NCI-H146 treated with DMSO at 0.1 percent for 48 hours (cell line): ENCODE results near the gene RER1.

Experiments
- DNase-seq: peaks from one replicate; lab custom pipeline; 2025; ENCODE audit not compliant: unreplicated experiment; lab: John Stamatoyannopoulos, UW

Gene RER1

GRCh38 chr1:2442661-2443060 is 51.0 kb downstream of the RER1 start:
- DNase-seq, result no peak

GRCh38 chr1:2443277-2444137 is 51.9 kb downstream of the RER1 start:
- DNase-seq, result no peak

GRCh38 chr1:2444138-2444591 is 52.5 kb downstream of the RER1 start:
- no peak for DNase-seq

DNA sequence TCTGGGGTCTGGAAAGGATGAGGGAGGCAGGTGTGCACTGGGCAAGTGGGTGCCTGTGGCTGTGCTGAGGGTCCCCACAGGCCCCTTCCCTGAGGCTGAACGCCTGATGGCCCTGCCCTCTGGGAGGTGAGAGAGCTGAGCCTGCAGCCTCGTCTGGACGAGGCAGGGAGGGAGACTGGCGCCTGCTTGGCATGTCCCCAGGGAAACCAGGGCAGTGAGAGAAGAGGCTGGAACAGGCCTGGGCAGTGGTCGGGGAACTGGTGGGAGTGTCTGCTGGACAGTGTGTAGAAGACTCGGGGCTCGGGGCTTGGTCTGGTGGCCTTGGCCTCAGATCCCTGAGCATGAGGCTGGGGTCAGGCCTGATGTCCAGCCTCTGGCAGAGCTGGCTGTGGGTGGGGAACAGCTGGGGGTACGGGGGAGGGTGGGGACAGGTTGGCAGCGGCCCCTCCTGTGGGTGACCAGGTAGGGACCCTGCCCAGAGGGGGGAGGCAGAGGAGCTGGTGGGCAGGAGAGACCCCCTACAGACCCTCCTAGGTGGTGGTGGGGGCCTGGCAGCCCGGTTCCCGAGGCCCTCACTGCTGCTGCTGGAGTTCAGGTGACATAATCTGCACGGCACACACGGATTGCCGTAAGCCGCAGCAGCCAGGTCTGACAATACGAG is 53.7 kb downstream of the RER1 start:
- DNase-seq, result no peak

- no peak for DNase-seq
Observed at GRCh38 chr1:2445823-2446215, 54.2 kb downstream of the RER1 start.

DNA sequence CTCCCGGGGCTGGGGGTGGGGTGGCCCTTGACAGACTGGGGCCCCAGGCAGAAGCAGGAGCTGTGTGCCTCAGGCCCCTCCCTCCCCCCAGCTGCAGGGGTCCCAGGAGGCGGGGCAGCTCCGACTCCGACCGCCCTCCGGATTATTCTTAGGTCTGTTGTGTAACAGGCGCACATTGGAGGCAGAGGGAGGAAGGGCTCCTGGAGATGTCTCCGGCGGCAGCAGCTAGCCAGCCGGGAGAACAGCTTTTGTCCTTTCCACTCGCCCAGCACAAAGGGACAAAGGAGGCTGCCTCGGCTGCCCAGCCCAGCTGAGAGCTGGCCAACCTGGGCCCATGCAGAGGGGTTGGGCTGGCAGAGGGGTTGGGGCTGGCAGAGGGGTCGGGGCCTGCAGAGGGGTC is 54.8 kb downstream of the RER1 start:
- DNase-seq, result no peak

GRCh38 chr1:2446861-2447260 is 55.2 kb downstream of the RER1 start:
- no peak for DNase-seq

- no peak for DNase-seq
Observed at GRCh38 chr1:2447276-2448097, 55.8 kb downstream of the RER1 start.

GRCh38 chr1:2448098-2448445 is 56.4 kb downstream of the RER1 start:
- DNase-seq, result peak; percentile 22

GRCh38 chr1:2449636-2450454 is 58.2 kb downstream of the RER1 start:
- DNase-seq, result no peak

- no peak for DNase-seq
Observed at GRCh38 chr1:2451741-2452140, 60.1 kb downstream of the RER1 start.

DNA sequence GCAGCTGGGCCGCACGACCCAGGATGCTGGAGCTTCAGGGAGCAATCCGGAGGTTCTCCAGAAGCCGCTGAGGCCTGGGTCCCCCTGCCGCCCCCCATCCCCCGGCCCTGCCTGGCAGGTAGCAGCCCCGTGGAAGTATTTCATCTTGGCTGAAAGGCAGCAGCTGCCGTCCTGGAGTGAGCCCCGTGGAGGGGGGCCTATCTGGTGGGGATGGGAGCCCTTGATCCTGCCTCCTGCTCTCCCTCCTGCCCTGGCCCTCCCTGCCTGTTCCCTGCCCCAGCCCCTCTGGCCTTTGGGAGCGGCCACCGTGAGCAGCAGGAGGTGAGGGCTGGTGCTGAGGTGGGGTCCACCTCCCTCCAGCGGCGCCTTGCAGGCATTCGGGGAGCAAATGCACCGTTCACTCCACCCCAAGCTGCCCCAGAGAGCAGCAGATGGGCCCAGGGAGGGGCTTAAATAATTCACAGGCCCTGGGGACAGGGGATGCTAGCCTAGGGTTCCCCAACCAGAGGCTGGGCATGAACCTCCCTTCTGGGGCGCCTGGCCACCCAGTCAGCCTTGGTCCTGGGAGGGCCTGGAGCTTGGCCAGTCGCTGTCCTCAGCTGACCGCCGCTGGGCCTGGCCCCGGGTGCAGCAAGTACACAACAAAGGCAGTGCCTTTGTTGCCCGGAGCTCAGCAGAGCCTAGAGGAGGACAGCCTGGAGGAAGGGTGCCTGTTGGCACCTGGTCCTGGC is 60.7 kb downstream of the RER1 start:
- DNase-seq, result no peak

DNA sequence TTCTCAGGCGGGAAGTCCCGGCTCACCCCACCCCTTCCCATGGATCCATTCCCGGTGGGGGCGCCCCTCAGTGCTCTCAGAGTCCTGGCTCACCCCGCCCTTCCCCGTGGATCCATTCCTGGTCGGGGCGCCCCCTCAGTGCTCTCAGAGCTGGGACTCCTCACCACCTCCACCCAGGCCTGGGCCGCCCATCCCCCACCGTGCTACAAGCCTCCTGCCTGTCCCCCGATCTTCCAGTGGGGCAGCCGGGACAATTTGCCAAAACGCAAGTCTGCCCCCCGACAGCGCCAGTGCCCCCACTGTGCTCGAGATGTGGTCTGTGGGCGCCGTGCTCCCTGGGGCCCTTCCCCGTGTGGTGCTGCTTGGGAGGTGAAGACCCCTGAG is 61.3 kb downstream of the RER1 start:
- no peak for DNase-seq

DNA sequence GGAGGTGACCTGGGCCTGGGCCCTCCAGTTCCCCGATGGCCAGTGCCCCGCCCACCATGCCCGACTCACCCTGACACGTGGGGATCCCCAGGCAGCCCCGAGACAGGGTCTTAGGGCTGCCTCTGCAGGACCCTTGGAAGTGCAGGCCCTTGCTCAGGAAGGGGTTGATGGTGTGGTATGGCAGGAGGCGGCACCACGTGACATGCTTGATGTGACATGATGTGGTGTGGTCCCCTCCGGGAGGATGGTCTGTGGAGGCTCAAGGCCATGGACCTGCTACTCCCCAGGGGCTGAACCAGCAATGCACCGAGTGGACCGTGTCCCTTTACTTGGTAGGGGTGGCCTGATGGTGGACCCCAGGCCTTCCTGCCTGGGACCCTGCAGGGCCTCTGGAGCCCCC is 62.6 kb downstream of the RER1 start:
- DNase-seq, result no peak
